Fibroblast of lung (primary cell): ENCODE measurements around the gene TDRD9.

Experiments used
- CTCF ChIP-seq, 2 donors: IDR thresholded peaks in 1 of 2; conservative IDR thresholded peaks in 1 of 2; 1 replicate in 1 of 2; 2 replicates in 1 of 2; pipeline ENCODE4 v1.5.1; 2011 to 2012; ENCODE audit warnings: low read length in 2 of 2, control low read depth in 1 of 2, inconsistent platforms in 1 of 2, low read depth in 1 of 2, mild to moderate bottlenecking in 1 of 2
- EZH2 ChIP-seq: IDR thresholded peaks from 2 replicates; pipeline ENCODE4 v1.5.1; 2012; ENCODE audit warnings: low read length, control low read depth, mild to moderate bottlenecking; ENCODE audit errors: missing control alignments

DNA sequence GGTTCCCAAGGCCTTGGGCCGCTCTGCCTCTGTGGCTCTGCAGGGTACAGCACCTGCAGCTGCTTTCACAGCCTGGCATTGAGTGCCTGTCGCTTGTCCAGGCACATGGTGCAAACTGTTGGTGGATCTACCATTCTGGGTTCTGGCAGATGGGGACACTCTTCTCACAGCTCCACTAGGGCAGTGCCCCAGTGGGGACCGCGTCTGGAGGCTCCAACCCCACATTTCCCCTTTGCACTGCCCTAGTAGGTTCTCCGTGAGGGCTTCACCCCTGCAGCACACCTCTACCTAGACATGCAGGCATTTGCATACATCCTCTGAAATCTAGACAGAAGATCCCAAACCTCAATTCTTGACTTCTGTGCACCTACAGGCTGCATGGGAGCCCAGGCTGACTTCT is 138.0 kb downstream of the TDRD9 start:
- TF ChIP-seq EZH2 (no peak), CTCF (conservative IDR thresholded peaks at IDR 0.05 in 1 of 2, IDR thresholded peaks at IDR 0.05 in 1 of 2; ENCODE audit: low read depth in 1 of 2, low read length in 2 of 2) (no peak)
